HG02973 (cell line): ENCODE data around the gene SLC3A2.
"Not testable (repeated sequence)": the region's sequence is repeated elsewhere in the genome, so short reads cannot be mapped to it uniquely, and the experiment has no call there.

ENCODE experiments used
- ATAC-seq: cut with Tn5 transposase; IDR thresholded peaks from one replicate; pipeline ENCODE4 v1.9.1; 2021; ENCODE audit warnings: moderate library complexity; ENCODE audit not compliant: unreplicated experiment

SLC3A2 gene

GRCh38 chr11:62852523-62853188 is 28.0 kb upstream of the SLC3A2 start:
- ATAC-seq, result no peak

- ATAC-seq, result no peak
Measured at GRCh38 chr11:62853279-62853965, 27.3 kb upstream of the SLC3A2 start.

- ATAC-seq, result no peak
Measured at GRCh38 chr11:62854013-62854824, 26.5 kb upstream of the SLC3A2 start.

- no peak for ATAC-seq
Measured at GRCh38 chr11:62854825-62855570, 25.7 kb upstream of the SLC3A2 start.

GRCh38 chr11:62855571-62856332 is 24.9 kb upstream of the SLC3A2 start:
- peak; percentile 79 for ATAC-seq

- ATAC-seq, result no peak
Measured at GRCh38 chr11:62856333-62856895, 24.3 kb upstream of the SLC3A2 start.

GRCh38 chr11:62857541-62857982 is 23.1 kb upstream of the SLC3A2 start:
- no peak for ATAC-seq

- no peak for ATAC-seq
Measured at GRCh38 chr11:62858201-62858600, 22.5 kb upstream of the SLC3A2 start.

GRCh38 chr11:62859281-62859703 is 21.4 kb upstream of the SLC3A2 start:
- not testable (repeated sequence) for ATAC-seq

GRCh38 chr11:62860835-62861563 is 19.7 kb upstream of the SLC3A2 start:
- no peak for ATAC-seq

- ATAC-seq, result not testable (repeated sequence)
Measured at GRCh38 chr11:62861564-62862192, 19.0 kb upstream of the SLC3A2 start.

GRCh38 chr11:62863687-62864335 is 16.9 kb upstream of the SLC3A2 start:
- ATAC-seq, result no peak

GRCh38 chr11:62865635-62866034 is 15.1 kb upstream of the SLC3A2 start:
- no peak for ATAC-seq

GRCh38 chr11:62874851-62875250 is 5.8 kb upstream of the SLC3A2 start:
- no peak for ATAC-seq

- no peak for ATAC-seq
Measured at GRCh38 chr11:62875698-62876478, 4.8 kb upstream of the SLC3A2 start.

- ATAC-seq, result no peak
Measured at GRCh38 chr11:62876712-62877111, 4.0 kb upstream of the SLC3A2 start.

GRCh38 chr11:62879235-62879978 is 1.3 kb upstream of the SLC3A2 start:
- no peak for ATAC-seq
